ENCODE results near the gene PNPLA3.

Gene PNPLA3

GRCh38 chr22:43931771-43932170 is 8.2 kb downstream of the PNPLA3 start:
- TF ChIP-seq CTCF (IDR thresholded peaks at IDR 0.05; ENCODE audit: low read depth, low read length, missing control alignments), result no peak
- no peak overlapping the region for H3K4me3 ChIP-seq (replicated peaks; ENCODE audit: low read depth, low read length)
- no peak for DNase-seq (ENCODE audit: extremely low read depth, low read depth)

GRCh38 chr22:43941449-43941848 is 17.8 kb downstream of the PNPLA3 start:
- no peak for DNase-seq (ENCODE audit: extremely low read depth, low read depth)
- TF ChIP-seq CTCF (IDR thresholded peaks at IDR 0.05; ENCODE audit: low read depth, low read length, missing control alignments), result no peak
- no peak overlapping the region for H3K4me3 ChIP-seq (replicated peaks; ENCODE audit: low read depth, low read length)

GRCh38 chr22:43944670-43945430 is 21.2 kb downstream of the PNPLA3 start:
- TF ChIP-seq CTCF (IDR thresholded peaks at IDR 0.05; ENCODE audit: low read depth, low read length, missing control alignments), result no peak
- DNase-seq (ENCODE audit: extremely low read depth, low read depth), result no peak

DNA sequence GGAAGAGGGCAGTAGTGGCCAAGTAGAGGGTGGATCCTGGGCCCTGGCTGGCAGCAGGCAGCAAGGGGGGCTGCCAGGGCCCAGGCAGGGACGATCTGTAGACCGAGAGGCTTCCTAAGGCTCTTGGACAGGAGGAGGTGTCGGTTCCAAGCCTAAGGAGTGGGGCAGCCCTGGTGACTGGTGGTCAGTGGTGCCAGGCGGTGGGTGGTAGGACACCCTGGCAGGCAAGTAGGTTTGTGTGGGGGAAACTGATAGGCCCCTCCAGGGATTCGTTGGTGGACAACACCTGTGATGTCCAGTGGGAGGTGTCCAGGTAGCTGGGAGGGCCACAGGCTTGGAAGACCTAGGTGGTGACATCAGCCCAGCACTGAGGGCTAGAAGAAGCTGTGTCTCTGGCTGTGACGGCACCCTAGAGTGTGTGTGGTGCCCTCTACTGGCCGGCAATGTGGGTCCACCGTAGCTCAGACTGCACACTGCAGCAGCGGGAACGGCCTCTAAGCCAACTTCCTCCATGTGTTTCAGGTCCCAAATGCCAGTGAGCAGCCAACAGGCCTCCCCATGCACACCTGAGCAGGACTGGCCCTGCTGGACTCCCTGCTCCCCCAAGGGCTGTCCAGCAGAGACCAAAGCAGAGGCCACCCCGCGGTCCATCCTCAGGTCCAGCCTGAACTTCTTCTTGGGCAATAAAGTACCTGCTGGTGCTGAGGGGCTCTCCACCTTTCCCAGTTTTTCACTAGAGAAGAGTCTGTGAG is 22.2 kb downstream of the PNPLA3 start:
- no peak overlapping the region for H3K4me3 ChIP-seq (replicated peaks; ENCODE audit: low read depth, low read length)
- DNase-seq (ENCODE audit: extremely low read depth, low read depth), result no peak
- peak; percentile 86 for TF ChIP-seq CTCF (IDR thresholded peaks at IDR 0.05; ENCODE audit: low read depth, low read length, missing control alignments)

More at GRCh38 chr22:43944670-43945430, 21.2 kb downstream of the PNPLA3 start:
- H3K4me3 ChIP-seq (replicated peaks; ENCODE audit: low read depth, low read length), result no peak overlapping the region

GRCh38 chr22:43946384-43946667 is 22.7 kb downstream of the PNPLA3 start:
- TF ChIP-seq CTCF (IDR thresholded peaks at IDR 0.05; ENCODE audit: low read depth, low read length, missing control alignments), result no peak
- no peak overlapping the region for H3K4me3 ChIP-seq (replicated peaks; ENCODE audit: low read depth, low read length)
- DNase-seq (ENCODE audit: extremely low read depth, low read depth), result no peak

- TF ChIP-seq CTCF (IDR thresholded peaks at IDR 0.05; ENCODE audit: low read depth, low read length, missing control alignments), result no peak
- no peak overlapping the region for H3K4me3 ChIP-seq (replicated peaks; ENCODE audit: low read depth, low read length)
- DNase-seq (ENCODE audit: extremely low read depth, low read depth), result peak; percentile 15
These were observed 25.3 kb downstream of the PNPLA3 start for GRCh38 chr22:43948836-43949406.

Measured in HFF-Myc (cell line).